ENCODE data around the gene SAMD3.

SAMD3 gene

GRCh38 chr6:130138909-130139242 lies 83.9 kb downstream of the SAMD3 start:
- no peak overlapping the region for H4K8ac ChIP-seq (ENCODE audit: low read length)

GRCh38 chr6:130138116-130138908 lies 84.4 kb downstream of the SAMD3 start:
- Histone ChIP-seq H3K4me1 (ENCODE audit: control insufficient read depth, insufficient read depth, low read depth, low read length) (no peaks in the 10 kb centered on the region), H2BK120ac (ENCODE audit: low read depth, low read length) (no peak overlapping the region), H3K27ac (ENCODE audit: low read length, poor library complexity, severe bottlenecking) (no peak overlapping the region), H3K36me3 (ENCODE audit: control insufficient read depth in 1 of 2, insufficient read depth in 2 of 2, low read depth in 1 of 2, low read length in 2 of 2) (peaks cover 6% of the 10 kb centered on the region in 2 experiments), H3K14ac (ENCODE audit: low read length in 2 of 2) (no peak overlapping the region), H3K18ac (ENCODE audit: low read depth in 1 of 2, low read length in 2 of 2) (no peak overlapping the region), H3K4ac (ENCODE audit: low read depth in 1 of 2, low read length in 2 of 2) (no peak overlapping the region), H4K8ac (ENCODE audit: low read length) (no peak overlapping the region), H3K27me3 (ENCODE audit: control insufficient read depth in 1 of 2, insufficient read depth in 1 of 2, low read length in 2 of 2) (no peaks in the 10 kb centered on the region), H3K23ac (ENCODE audit: low read length in 2 of 2) (no peak overlapping the region), H2BK12ac (ENCODE audit: low read length in 2 of 2) (no peak overlapping the region), H3K9me3 (ENCODE audit: control insufficient read depth, low read length) (no peaks in the 10 kb centered on the region), H3K9ac (ENCODE audit: low read length) (no peak overlapping the region), H3K79me1 (replicated peaks; ENCODE audit: low read length, poor library complexity, severe bottlenecking) (peaks cover 5% of the 10 kb centered on the region), H2AK5ac (ENCODE audit: low read length, severe bottlenecking) (no peak overlapping the region), H2AFZ (ENCODE audit: low read depth, low read length) (no peak overlapping the region), H3K4me2 (ENCODE audit: low read length, poor library complexity, severe bottlenecking) (no peak overlapping the region), H3K4me3 (ENCODE audit: insufficient read depth in 1 of 2, low read depth in 1 of 2, low read length in 2 of 2) (no peak overlapping the region), H4K91ac (ENCODE audit: low read length) (no peak overlapping the region), H2BK5ac (ENCODE audit: low read depth, low read length, poor library complexity, severe bottlenecking) (no peak overlapping the region), H2BK15ac (ENCODE audit: low read depth, poor library complexity, severe bottlenecking) (no peak overlapping the region)
- DNase-seq = no peak
- WGBS = 94% methylated on average over 7 of the region's 7 CpGs

More at GRCh38 chr6:130138909-130139242, 83.9 kb downstream of the SAMD3 start:
- no peak overlapping the region for H2AFZ ChIP-seq (ENCODE audit: low read depth, low read length)
- H3K27ac ChIP-seq (ENCODE audit: low read length, poor library complexity, severe bottlenecking) = no peak overlapping the region
- no peak overlapping the region for H2AK5ac ChIP-seq (ENCODE audit: low read length, severe bottlenecking)
- no peak overlapping the region for H4K91ac ChIP-seq (ENCODE audit: low read length)
- H3K4ac ChIP-seq (ENCODE audit: low read depth in 1 of 2, low read length in 2 of 2) = no peak overlapping the region
- H2BK12ac ChIP-seq (ENCODE audit: low read length in 2 of 2) = no peak overlapping the region
- H3K9me3 ChIP-seq (ENCODE audit: control insufficient read depth, low read length) = no peaks in the 10 kb centered on the region
- no peak overlapping the region for H2BK5ac ChIP-seq (ENCODE audit: low read depth, low read length, poor library complexity, severe bottlenecking)
- no peak overlapping the region for H2BK120ac ChIP-seq (ENCODE audit: low read depth, low read length)
- H3K23ac ChIP-seq (ENCODE audit: low read length in 2 of 2) = no peak overlapping the region
- no peak overlapping the region for H3K9ac ChIP-seq (ENCODE audit: low read length)
- no peak overlapping the region for H3K4me2 ChIP-seq (ENCODE audit: low read length, poor library complexity, severe bottlenecking)
- no peak overlapping the region for H2BK15ac ChIP-seq (ENCODE audit: low read depth, poor library complexity, severe bottlenecking)
- no peak overlapping the region for H3K18ac ChIP-seq (ENCODE audit: low read depth in 1 of 2, low read length in 2 of 2)
- no peak for DNase-seq
- H3K27me3 ChIP-seq (ENCODE audit: control insufficient read depth in 1 of 2, insufficient read depth in 1 of 2, low read length in 2 of 2) = no peaks in the 10 kb centered on the region
- H3K36me3 ChIP-seq (ENCODE audit: control insufficient read depth in 1 of 2, insufficient read depth in 2 of 2, low read depth in 1 of 2, low read length in 2 of 2) = peaks cover 6 to 8% of the 10 kb centered on the region in 2 experiments
- WGBS = 95% methylated on average over 2 of the region's 3 CpGs
- H3K4me1 ChIP-seq (ENCODE audit: control insufficient read depth, insufficient read depth, low read depth, low read length) = peaks cover 1% of the 10 kb centered on the region
- peaks cover 5% of the 10 kb centered on the region for H3K79me1 ChIP-seq (replicated peaks; ENCODE audit: low read length, poor library complexity, severe bottlenecking)
- H3K4me3 ChIP-seq (ENCODE audit: insufficient read depth in 1 of 2, low read depth in 1 of 2, low read length in 2 of 2) = no peak overlapping the region
- no peak overlapping the region for H3K14ac ChIP-seq (ENCODE audit: low read length in 2 of 2)

- Histone ChIP-seq H4K8ac (ENCODE audit: low read length) (no peak overlapping the region), H3K23ac (ENCODE audit: low read length in 2 of 2) (no peak overlapping the region), H3K9ac (ENCODE audit: low read length) (no peak overlapping the region)
Observed at GRCh38 chr6:130136798-130137197, 86.0 kb downstream of the SAMD3 start.

GRCh38 chr6:130134582-130134981 lies 88.2 kb downstream of the SAMD3 start:
- H3K9ac ChIP-seq (ENCODE audit: low read length) = no peak overlapping the region
- H2BK5ac ChIP-seq (ENCODE audit: low read depth, low read length, poor library complexity, severe bottlenecking) = no peak overlapping the region
- no peak overlapping the region for H4K8ac ChIP-seq (ENCODE audit: low read length)
- no peak overlapping the region for H3K14ac ChIP-seq (ENCODE audit: low read length in 2 of 2)
- H4K91ac ChIP-seq (ENCODE audit: low read length) = no peak overlapping the region
- H3K4me1 ChIP-seq (ENCODE audit: control insufficient read depth, insufficient read depth, low read depth, low read length) = no peaks in the 10 kb centered on the region
- peaks cover 0 to 6% of the 10 kb centered on the region in 2 experiments for H3K36me3 ChIP-seq (ENCODE audit: control insufficient read depth in 1 of 2, insufficient read depth in 2 of 2, low read depth in 1 of 2, low read length in 2 of 2)
- no peak overlapping the region for H2BK12ac ChIP-seq (ENCODE audit: low read length in 2 of 2)
- no peak overlapping the region for H2AFZ ChIP-seq (ENCODE audit: low read depth, low read length)
- H3K18ac ChIP-seq (ENCODE audit: low read depth in 1 of 2, low read length in 2 of 2) = no peak overlapping the region
- H3K23ac ChIP-seq (ENCODE audit: low read length in 2 of 2) = no peak overlapping the region
- H2BK120ac ChIP-seq (ENCODE audit: low read depth, low read length) = no peak overlapping the region
- H3K4me3 ChIP-seq (ENCODE audit: insufficient read depth in 1 of 2, low read depth in 1 of 2, low read length in 2 of 2) = no peak overlapping the region
- no peak overlapping the region for H2BK15ac ChIP-seq (ENCODE audit: low read depth, poor library complexity, severe bottlenecking)
- H3K4me2 ChIP-seq (ENCODE audit: low read length, poor library complexity, severe bottlenecking) = no peak overlapping the region
- no peak overlapping the region for H3K4ac ChIP-seq (ENCODE audit: low read depth in 1 of 2, low read length in 2 of 2)
- no peaks in the 10 kb centered on the region for H3K9me3 ChIP-seq (ENCODE audit: control insufficient read depth, low read length)
- no peak overlapping the region for H3K27ac ChIP-seq (ENCODE audit: low read length, poor library complexity, severe bottlenecking)
- H3K79me1 ChIP-seq (replicated peaks; ENCODE audit: low read length, poor library complexity, severe bottlenecking) = peaks cover 8% of the 10 kb centered on the region
- H2AK5ac ChIP-seq (ENCODE audit: low read length, severe bottlenecking) = no peak overlapping the region
- DNase-seq = no peak
- WGBS = 100% methylated on average over 1 of the region's 2 CpGs
- H3K27me3 ChIP-seq (ENCODE audit: control insufficient read depth in 1 of 2, insufficient read depth in 1 of 2, low read length in 2 of 2) = no peaks in the 10 kb centered on the region

More at GRCh38 chr6:130136798-130137197, 86.0 kb downstream of the SAMD3 start:
- Histone ChIP-seq H3K4ac (ENCODE audit: low read depth in 1 of 2, low read length in 2 of 2) (no peak overlapping the region), H3K27me3 (ENCODE audit: control insufficient read depth in 1 of 2, insufficient read depth in 1 of 2, low read length in 2 of 2) (no peaks in the 10 kb centered on the region), H3K4me3 (ENCODE audit: insufficient read depth in 1 of 2, low read depth in 1 of 2, low read length in 2 of 2) (no peak overlapping the region), H3K18ac (ENCODE audit: low read depth in 1 of 2, low read length in 2 of 2) (no peak overlapping the region), H3K4me1 (ENCODE audit: control insufficient read depth, insufficient read depth, low read depth, low read length) (no peaks in the 10 kb centered on the region), H4K91ac (ENCODE audit: low read length) (no peak overlapping the region), H3K36me3 (ENCODE audit: control insufficient read depth in 1 of 2, insufficient read depth in 2 of 2, low read depth in 1 of 2, low read length in 2 of 2) (peaks cover 0 to 8% of the 10 kb centered on the region in 2 experiments), H3K14ac (ENCODE audit: low read length in 2 of 2) (no peak overlapping the region), H2AFZ (ENCODE audit: low read depth, low read length) (no peak overlapping the region), H3K9me3 (ENCODE audit: control insufficient read depth, low read length) (no peaks in the 10 kb centered on the region), H3K4me2 (ENCODE audit: low read length, poor library complexity, severe bottlenecking) (no peak overlapping the region), H2BK15ac (ENCODE audit: low read depth, poor library complexity, severe bottlenecking) (no peak overlapping the region), H3K79me1 (replicated peaks; ENCODE audit: low read length, poor library complexity, severe bottlenecking) (peaks cover 8% of the 10 kb centered on the region), H2BK120ac (ENCODE audit: low read depth, low read length) (no peak overlapping the region), H2BK5ac (ENCODE audit: low read depth, low read length, poor library complexity, severe bottlenecking) (no peak overlapping the region), H3K27ac (ENCODE audit: low read length, poor library complexity, severe bottlenecking) (no peak overlapping the region), H2BK12ac (ENCODE audit: low read length in 2 of 2) (no peak overlapping the region), H2AK5ac (ENCODE audit: low read length, severe bottlenecking) (no peak overlapping the region)
- 100% methylated on average over 1 of the region's 2 CpGs for WGBS
- DNase-seq = no peak
